H1 (cell line): ENCODE results near the gene RAB21. TPM values are rescaled to one million over a fixed set of nuclear protein-coding genes. Genes with fewer than 3 reads are reported as not detected.

Experiments
- CHD1 ChIP-seq: IDR thresholded peaks from 2 replicates; pipeline ENCODE4 v1.6.1; 2012; ENCODE audit warnings: low read depth, low read length, improper control_type of control experiment
- CTCF ChIP-seq, 3 experiments: IDR thresholded peaks; 1 replicate in 2 of 3; 2 replicates in 1 of 3; pipeline versions ENCODE4 v1.5.1 to v1.6.1; 2011; ENCODE audit warnings: low read length in 3 of 3, mild to moderate bottlenecking in 3 of 3, inconsistent platforms in 2 of 3, low read depth in 1 of 3, moderate library complexity in 1 of 3; ENCODE audit not compliant: insufficient read depth in 1 of 3; ENCODE audit errors: control extremely low read depth in 1 of 3
- EP300 ChIP-seq, 2 experiments: IDR thresholded peaks; 1 replicate in 1 of 2; 2 replicates in 1 of 2; pipeline ENCODE4 v1.6.1; 2011 to 2012; ENCODE audit warnings: low read depth in 2 of 2, low read length in 2 of 2, mild to moderate bottlenecking in 2 of 2, borderline replicate concordance in 1 of 2, inconsistent platforms in 1 of 2, moderate library complexity in 1 of 2
- MAFK ChIP-seq: IDR thresholded peaks from 2 replicates; pipeline ENCODE4 v1.6.1; 2012; ENCODE audit warnings: low read depth, mild to moderate bottlenecking, improper control_type of control experiment, low read length
- RBBP5 ChIP-seq: IDR thresholded peaks from 2 replicates; pipeline ENCODE4 v1.7.1; 2012; ENCODE audit warnings: low read depth, mild to moderate bottlenecking, inconsistent platforms, low read length, moderate library complexity, borderline replicate concordance
- RFX5 ChIP-seq: IDR thresholded peaks from 2 replicates; pipeline ENCODE4 v1.6.1; 2011; ENCODE audit warnings: low read depth, low read length, improper control_type of control experiment, borderline replicate concordance
- SIN3A ChIP-seq, 2 experiments: IDR thresholded peaks in 1 of 2; conservative IDR thresholded peaks in 1 of 2; 2 replicates each; pipeline ENCODE4 v1.6.1; 2011 to 2012; ENCODE audit warnings: low read length in 2 of 2, improper control_type of control experiment in 1 of 2, low read depth in 1 of 2, mild to moderate bottlenecking in 1 of 2
- YY1 ChIP-seq: IDR thresholded peaks from 2 replicates; pipeline ENCODE4 v1.6.1; 2011; ENCODE audit warnings: low read depth, mild to moderate bottlenecking, low read length
- polyA plus RNA-seq, 7 experiments: library from polyadenylated mRNA; depleted of rRNA in 3 of 7; stranded (reverse) in 5 of 7; unstranded in 2 of 7; fragments of >200 nt in 5 of 7; fragments of 200-250 nt in 2 of 7; gene quantifications; 1 replicate in 5 of 7; 2 replicates in 1 of 7; 4 replicates in 1 of 7; pipeline versions ENCODE4 v1.2.1 to v1.2.3, GENCODE V29; 2011 to 2013; ENCODE audit warnings: missing spikeins in 2 of 7, mixed read lengths in 2 of 7
- total RNA-seq: library from RNA; stranded (reverse); fragmentation: NEBNext Ultra II Directional; extraction: Animal tissue kit (Norgen Biotek cat#: 25700); gene quantifications from 2 replicates; pipeline ENCODE4 v1.2.1, GENCODE V29; 2021
- TF ChIP-seq, protein P1 (sequence below): IDR thresholded peaks from 2 replicates; pipeline ENCODE4 v1.6.1; 2012; ENCODE audit warnings: inconsistent platforms

Gene RAB21
- total and polyA plus RNA-seq, 2 of the 8 experiments (the other 6 are each of a cell fraction or from before 2014, with no cell fraction given) = 1.2 to 47.2 TPM

- TF ChIP-seq CTCF (IDR thresholded peaks at IDR 0.05; ENCODE audit: control extremely low read depth in 1 of 3, insufficient read depth in 1 of 3, low read depth in 1 of 3, low read length in 3 of 3) = peak in 2 of 3 experiments; percentile 75 to 76; a peak in 3 of 4 replicates
- no peak for TF ChIP-seq YY1
- TF ChIP-seq MAFK = no peak
- no peak for TF ChIP-seq RFX5
- TF ChIP-seq EP300 (IDR thresholded peaks at IDR 0.05; ENCODE audit: borderline replicate concordance in 1 of 2, low read depth in 2 of 2, low read length in 2 of 2) = no peak
- TF ChIP-seq SIN3A (conservative IDR thresholded peaks at IDR 0.05 in 1 of 2, IDR thresholded peaks at IDR 0.05 in 1 of 2; ENCODE audit: low read depth in 1 of 2, low read length in 2 of 2) = no peak
- TF ChIP-seq RBBP5 = no peak
- TF ChIP-seq, protein P1, sequence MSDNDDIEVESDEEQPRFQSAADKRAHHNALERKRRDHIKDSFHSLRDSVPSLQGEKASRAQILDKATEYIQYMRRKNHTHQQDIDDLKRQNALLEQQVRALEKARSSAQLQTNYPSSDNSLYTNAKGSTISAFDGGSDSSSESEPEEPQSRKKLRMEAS = no peak
- no peak for TF ChIP-seq CHD1
- TF ChIP-seq, all 59 proteins: peak for 3
Observed at GRCh38 chr12:71746974-71747611, 7.6 kb upstream of the RAB21 start (continued).
